K562 (cell line): ENCODE data around the gene IRF2BP2. TPM values are rescaled to one million over a fixed set of nuclear protein-coding genes. Genes with fewer than 3 reads are reported as not detected.

Experiments
- CBFB ChIP-seq: sonication (generic); formaldehyde crosslinking; IDR thresholded peaks from 2 replicates; pipeline ENCODE4 v1.4.0; 2020; ENCODE audit warnings: mild to moderate bottlenecking, missing genetic modification reagents
- CSDE1 ChIP-seq, 2 experiments: fragments of 450-650 bp; IDR thresholded peaks; 2 replicates each; pipeline ENCODE4 v1.6.1; 2016; ENCODE audit warnings: mild to moderate bottlenecking in 1 of 2
- CXXC5 ChIP-seq: fragments of 250-450 bp; sonication (Bioruptor Pico); IDR thresholded peaks from 2 replicates; pipeline ENCODE4 v1.8.0; 2022; ENCODE audit warnings: inconsistent platforms, mild to moderate bottlenecking, moderate library complexity
- HDAC6 ChIP-seq: IDR thresholded peaks from 2 replicates; pipeline ENCODE4 v1.6.1; 2012; ENCODE audit warnings: low read depth, mild to moderate bottlenecking, control low read depth, inconsistent platforms, low read length, moderate library complexity
- HNRNPK ChIP-seq: fragments of 200-400 bp; formaldehyde crosslinking; IDR thresholded peaks from one replicate; pipeline ENCODE4 v1.6.1; 2018; ENCODE audit warnings: mild to moderate bottlenecking, low read depth, low read length; ENCODE audit not compliant: poor library complexity, severe bottlenecking
- NCOA6 ChIP-seq: fragments of 450-650 bp; IDR thresholded peaks from 2 replicates; pipeline ENCODE4 v1.6.1; 2017; ENCODE audit warnings: mild to moderate bottlenecking
- NR2F6 ChIP-seq: fragments of 450-650 bp; formaldehyde crosslinking; IDR thresholded peaks from 2 replicates; pipeline ENCODE4 v1.4.0; 2020; ENCODE audit warnings: mild to moderate bottlenecking
- RBM17 ChIP-seq: fragments of 200-400 bp; formaldehyde crosslinking; IDR thresholded peaks from 2 replicates; pipeline ENCODE4 v1.6.1; 2017; ENCODE audit warnings: low read depth, mild to moderate bottlenecking, low read length, borderline replicate concordance
- RHOXF2B ChIP-seq: fragments of 250-450 bp; sonication (Bioruptor Pico); conservative IDR thresholded peaks from 2 replicates; pipeline ENCODE4 v1.5.1; 2021
- SRSF9 ChIP-seq: fragments of 200-400 bp; formaldehyde crosslinking; IDR thresholded peaks from 2 replicates; pipeline ENCODE4 v1.6.1; 2017; ENCODE audit warnings: low read depth, low read length, borderline replicate concordance
- ZNF644 ChIP-seq: fragments of 200-800 bp; sonication (Bioruptor generic); IDR thresholded peaks from 2 replicates; pipeline ENCODE4 v1.6.1; 2016; ENCODE audit warnings: low read depth, missing genetic modification characterization, missing compliant biosample characterization
- ZNF780A ChIP-seq: fragments of 250-450 bp; sonication (Bioruptor Pico); IDR thresholded peaks from 2 replicates; pipeline ENCODE4 v1.5.0; 2021; ENCODE audit warnings: mild to moderate bottlenecking
- polyA plus RNA-seq, 8 experiments: library from polyadenylated mRNA; depleted of rRNA in 4 of 8; stranded (reverse) in 5 of 8; unstranded in 3 of 8; fragments of >200 nt; fragmentation: Nextera tagmentation in 2 of 8; fragmentation: Illumina TruSeq in 1 of 8; extraction: Ambion mirVana in 2 of 8; extraction: Trizol in 1 of 8; gene quantifications; 2 replicates each; pipeline versions ENCODE4 v1.2.1 to v1.2.3, GENCODE V29; 2011 to 2014; ENCODE audit warnings: inconsistent platforms in 1 of 8, missing spikeins in 1 of 8
- total RNA-seq, 7 experiments: library from RNA; depleted of rRNA in 6 of 7; stranded (reverse); fragments of >200 nt in 6 of 7; fragmentation: Illumina TruSeq in 2 of 7; extraction: Trizol in 2 of 7; gene quantifications; 2 replicates each; pipeline versions ENCODE4 v1.2.1 to v1.2.3, GENCODE V29; 2011 to 2021; ENCODE audit warnings: low replicate concordance in 1 of 7
- TF ChIP-seq, protein P1 (sequence below): fragments of 450-650 bp; IDR thresholded peaks from 2 replicates; pipeline ENCODE4 v1.6.1; 2016; ENCODE audit warnings: mild to moderate bottlenecking, moderate library complexity
- TF ChIP-seq, protein P2 (sequence below): sonication (generic); formaldehyde crosslinking; IDR thresholded peaks from 2 replicates; pipeline ENCODE4 v1.8.0; 2022; ENCODE audit warnings: mild to moderate bottlenecking, missing genetic modification reagents, borderline replicate concordance

The IRF2BP2 gene
- total and polyA plus RNA-seq, 9 of the 15 experiments (the other 6 are each of a cell fraction or from before 2014, with no cell fraction given), result 7.7 to 68.6 (median 22.1) TPM

DNA sequence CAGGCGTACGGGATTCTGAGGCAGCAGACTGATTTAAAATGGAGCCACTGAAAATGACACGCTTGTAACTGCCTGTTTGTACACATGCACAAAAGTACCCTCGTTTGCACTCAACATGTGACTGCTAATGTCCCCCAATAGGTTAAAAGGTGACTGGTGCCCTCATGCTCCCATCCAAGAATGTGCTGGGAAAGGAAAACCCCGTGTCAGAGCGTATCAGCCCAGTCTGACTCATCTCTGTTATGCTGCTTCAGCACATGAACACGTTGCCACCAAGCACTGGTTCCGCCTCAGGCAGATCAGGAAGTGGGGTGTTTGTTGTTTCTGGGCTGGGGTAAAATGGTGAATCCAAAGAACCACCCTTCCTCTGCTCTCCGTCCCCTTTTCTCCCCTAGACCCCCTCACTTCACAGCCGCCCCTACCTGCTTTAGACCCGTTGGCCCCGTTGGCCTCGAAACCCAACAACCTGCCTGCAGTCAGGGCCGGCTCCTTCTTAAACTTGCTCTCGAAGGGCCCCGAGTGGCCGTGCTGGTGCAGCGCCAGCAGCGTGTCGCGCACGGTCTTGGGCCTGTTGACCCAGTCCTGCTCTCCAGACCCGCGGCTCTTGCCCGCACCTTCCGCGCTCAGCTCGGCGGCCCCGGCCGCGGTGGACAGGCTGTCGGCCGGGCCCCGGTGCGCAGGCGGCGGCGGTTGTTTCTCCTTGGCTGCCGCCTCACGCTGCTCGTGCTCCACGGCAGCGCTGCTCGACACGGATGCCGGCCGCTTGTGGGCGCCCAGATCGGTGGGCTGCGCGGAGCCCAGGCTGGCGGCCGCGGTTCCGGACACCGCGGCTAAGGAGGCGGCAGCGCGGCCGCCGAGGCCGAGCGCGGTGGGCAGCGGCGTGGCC lies 1.7 kb downstream of the IRF2BP2 start (continued):
- TF ChIP-seq, protein P1, sequence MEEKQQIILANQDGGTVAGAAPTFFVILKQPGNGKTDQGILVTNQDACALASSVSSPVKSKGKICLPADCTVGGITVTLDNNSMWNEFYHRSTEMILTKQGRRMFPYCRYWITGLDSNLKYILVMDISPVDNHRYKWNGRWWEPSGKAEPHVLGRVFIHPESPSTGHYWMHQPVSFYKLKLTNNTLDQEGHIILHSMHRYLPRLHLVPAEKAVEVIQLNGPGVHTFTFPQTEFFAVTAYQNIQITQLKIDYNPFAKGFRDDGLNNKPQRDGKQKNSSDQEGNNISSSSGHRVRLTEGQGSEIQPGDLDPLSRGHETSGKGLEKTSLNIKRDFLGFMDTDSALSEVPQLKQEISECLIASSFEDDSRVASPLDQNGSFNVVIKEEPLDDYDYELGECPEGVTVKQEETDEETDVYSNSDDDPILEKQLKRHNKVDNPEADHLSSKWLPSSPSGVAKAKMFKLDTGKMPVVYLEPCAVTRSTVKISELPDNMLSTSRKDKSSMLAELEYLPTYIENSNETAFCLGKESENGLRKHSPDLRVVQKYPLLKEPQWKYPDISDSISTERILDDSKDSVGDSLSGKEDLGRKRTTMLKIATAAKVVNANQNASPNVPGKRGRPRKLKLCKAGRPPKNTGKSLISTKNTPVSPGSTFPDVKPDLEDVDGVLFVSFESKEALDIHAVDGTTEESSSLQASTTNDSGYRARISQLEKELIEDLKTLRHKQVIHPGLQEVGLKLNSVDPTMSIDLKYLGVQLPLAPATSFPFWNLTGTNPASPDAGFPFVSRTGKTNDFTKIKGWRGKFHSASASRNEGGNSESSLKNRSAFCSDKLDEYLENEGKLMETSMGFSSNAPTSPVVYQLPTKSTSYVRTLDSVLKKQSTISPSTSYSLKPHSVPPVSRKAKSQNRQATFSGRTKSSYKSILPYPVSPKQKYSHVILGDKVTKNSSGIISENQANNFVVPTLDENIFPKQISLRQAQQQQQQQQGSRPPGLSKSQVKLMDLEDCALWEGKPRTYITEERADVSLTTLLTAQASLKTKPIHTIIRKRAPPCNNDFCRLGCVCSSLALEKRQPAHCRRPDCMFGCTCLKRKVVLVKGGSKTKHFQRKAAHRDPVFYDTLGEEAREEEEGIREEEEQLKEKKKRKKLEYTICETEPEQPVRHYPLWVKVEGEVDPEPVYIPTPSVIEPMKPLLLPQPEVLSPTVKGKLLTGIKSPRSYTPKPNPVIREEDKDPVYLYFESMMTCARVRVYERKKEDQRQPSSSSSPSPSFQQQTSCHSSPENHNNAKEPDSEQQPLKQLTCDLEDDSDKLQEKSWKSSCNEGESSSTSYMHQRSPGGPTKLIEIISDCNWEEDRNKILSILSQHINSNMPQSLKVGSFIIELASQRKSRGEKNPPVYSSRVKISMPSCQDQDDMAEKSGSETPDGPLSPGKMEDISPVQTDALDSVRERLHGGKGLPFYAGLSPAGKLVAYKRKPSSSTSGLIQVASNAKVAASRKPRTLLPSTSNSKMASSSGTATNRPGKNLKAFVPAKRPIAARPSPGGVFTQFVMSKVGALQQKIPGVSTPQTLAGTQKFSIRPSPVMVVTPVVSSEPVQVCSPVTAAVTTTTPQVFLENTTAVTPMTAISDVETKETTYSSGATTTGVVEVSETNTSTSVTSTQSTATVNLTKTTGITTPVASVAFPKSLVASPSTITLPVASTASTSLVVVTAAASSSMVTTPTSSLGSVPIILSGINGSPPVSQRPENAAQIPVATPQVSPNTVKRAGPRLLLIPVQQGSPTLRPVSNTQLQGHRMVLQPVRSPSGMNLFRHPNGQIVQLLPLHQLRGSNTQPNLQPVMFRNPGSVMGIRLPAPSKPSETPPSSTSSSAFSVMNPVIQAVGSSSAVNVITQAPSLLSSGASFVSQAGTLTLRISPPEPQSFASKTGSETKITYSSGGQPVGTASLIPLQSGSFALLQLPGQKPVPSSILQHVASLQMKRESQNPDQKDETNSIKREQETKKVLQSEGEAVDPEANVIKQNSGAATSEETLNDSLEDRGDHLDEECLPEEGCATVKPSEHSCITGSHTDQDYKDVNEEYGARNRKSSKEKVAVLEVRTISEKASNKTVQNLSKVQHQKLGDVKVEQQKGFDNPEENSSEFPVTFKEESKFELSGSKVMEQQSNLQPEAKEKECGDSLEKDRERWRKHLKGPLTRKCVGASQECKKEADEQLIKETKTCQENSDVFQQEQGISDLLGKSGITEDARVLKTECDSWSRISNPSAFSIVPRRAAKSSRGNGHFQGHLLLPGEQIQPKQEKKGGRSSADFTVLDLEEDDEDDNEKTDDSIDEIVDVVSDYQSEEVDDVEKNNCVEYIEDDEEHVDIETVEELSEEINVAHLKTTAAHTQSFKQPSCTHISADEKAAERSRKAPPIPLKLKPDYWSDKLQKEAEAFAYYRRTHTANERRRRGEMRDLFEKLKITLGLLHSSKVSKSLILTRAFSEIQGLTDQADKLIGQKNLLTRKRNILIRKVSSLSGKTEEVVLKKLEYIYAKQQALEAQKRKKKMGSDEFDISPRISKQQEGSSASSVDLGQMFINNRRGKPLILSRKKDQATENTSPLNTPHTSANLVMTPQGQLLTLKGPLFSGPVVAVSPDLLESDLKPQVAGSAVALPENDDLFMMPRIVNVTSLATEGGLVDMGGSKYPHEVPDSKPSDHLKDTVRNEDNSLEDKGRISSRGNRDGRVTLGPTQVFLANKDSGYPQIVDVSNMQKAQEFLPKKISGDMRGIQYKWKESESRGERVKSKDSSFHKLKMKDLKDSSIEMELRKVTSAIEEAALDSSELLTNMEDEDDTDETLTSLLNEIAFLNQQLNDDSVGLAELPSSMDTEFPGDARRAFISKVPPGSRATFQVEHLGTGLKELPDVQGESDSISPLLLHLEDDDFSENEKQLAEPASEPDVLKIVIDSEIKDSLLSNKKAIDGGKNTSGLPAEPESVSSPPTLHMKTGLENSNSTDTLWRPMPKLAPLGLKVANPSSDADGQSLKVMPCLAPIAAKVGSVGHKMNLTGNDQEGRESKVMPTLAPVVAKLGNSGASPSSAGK, result peak; percentile 97
- TF ChIP-seq ZNF780A (CRISPR knock-in tag) (0 out of 2 replicates have a peak, but pooled peaks have one; percentile 25), ZNF644 (no peak), CBFB (peak; percentile 90), SRSF9 (no peak), HNRNPK (no peak), HDAC6 (no peak), CSDE1 (IDR thresholded peaks at IDR 0.05) (0 out of 4 replicates have a peak, but pooled peaks of 1 of the 2 experiments have one; percentile 37), RBM17 (no peak), RHOXF2B (CRISPR knock-in tag) (0 out of 2 replicates have a peak, but pooled peaks have one; percentile 25), CXXC5 (CRISPR knock-in tag) (peak; percentile 29), NCOA6 (no peak), NR2F6 (CRISPR knock-in tag) (peak; percentile 11; the same call in 1 of the 2 replicates)
- TF ChIP-seq, protein P2, sequence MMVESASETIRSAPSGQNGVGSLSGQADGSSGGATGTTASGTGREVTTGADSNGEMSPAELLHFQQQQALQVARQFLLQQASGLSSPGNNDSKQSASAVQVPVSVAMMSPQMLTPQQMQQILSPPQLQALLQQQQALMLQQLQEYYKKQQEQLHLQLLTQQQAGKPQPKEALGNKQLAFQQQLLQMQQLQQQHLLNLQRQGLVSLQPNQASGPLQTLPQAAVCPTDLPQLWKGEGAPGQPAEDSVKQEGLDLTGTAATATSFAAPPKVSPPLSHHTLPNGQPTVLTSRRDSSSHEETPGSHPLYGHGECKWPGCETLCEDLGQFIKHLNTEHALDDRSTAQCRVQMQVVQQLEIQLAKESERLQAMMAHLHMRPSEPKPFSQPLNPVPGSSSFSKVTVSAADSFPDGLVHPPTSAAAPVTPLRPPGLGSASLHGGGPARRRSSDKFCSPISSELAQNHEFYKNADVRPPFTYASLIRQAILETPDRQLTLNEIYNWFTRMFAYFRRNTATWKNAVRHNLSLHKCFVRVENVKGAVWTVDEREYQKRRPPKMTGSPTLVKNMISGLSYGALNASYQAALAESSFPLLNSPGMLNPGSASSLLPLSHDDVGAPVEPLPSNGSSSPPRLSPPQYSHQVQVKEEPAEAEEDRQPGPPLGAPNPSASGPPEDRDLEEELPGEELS, result 0 out of 2 replicates have a peak, but pooled peaks have one; percentile 23
